G401 (cell line): Measurements from ENCODE around the gene EXOSC10. TPM values are rescaled to one million over a fixed set of nuclear protein-coding genes. Genes with fewer than 3 reads are reported as not detected.
A peak's percentile ranks its signal among the peaks of the same experiment; 100 is the strongest.
"Not testable (repeated sequence)": the region's sequence is repeated elsewhere in the genome, so short reads cannot be mapped to it uniquely, and the experiment has no call there.

ENCODE experiments used
- DNase-seq: peaks from one replicate; pipeline ENCODE4 v3.0.0-alpha.2; 2015; ENCODE audit warnings: low spot score
- in situ Hi-C: cut with HindIII; loops from 2 replicates; pipeline ENCODE4 v1.10.0; 2016; ENCODE audit warnings: low sequenced_read_pairs, mixed read lengths
- total RNA-seq: library from RNA; depleted of rRNA; stranded (reverse); fragments of >200 nt; shearing (Covaris generic); gene quantifications from 2 replicates; pipeline ENCODE4 v1.2.3, GENCODE V29; 2014

The EXOSC10 gene
- total RNA-seq, 1 experiment from 2014 or later: 61.7 TPM

GRCh38 chr1:11065796-11066195 is 33.9 kb downstream of the EXOSC10 start:
- no peak for DNase-seq
- in situ Hi-C loops: no loop called here

GRCh38 chr1:11064942-11065341 is 34.7 kb downstream of the EXOSC10 start:
- no peak for DNase-seq
- in situ Hi-C loops: no loop called here

- in situ Hi-C loops, DNase-seq: not testable (repeated sequence)
Observed at GRCh38 chr1:11063937-11064537, 35.6 kb downstream of the EXOSC10 start.

GRCh38 chr1:11062965-11063401 is 36.7 kb downstream of the EXOSC10 start:
- in situ Hi-C loops: no loop called here
- no peak for DNase-seq

GRCh38 chr1:11061652-11062365 is 37.9 kb downstream of the EXOSC10 start:
- DNase-seq: no peak
- in situ Hi-C loops: no loop called here

GRCh38 chr1:11059968-11060830 is 39.5 kb downstream of the EXOSC10 start, which contains the start of gene SRM:
TSS of gene SRM (minus strand) at chr1:11060018. CDS start at chr1:11059943, 75 bp downstream.
- DNase-seq: peak; percentile 88
- in situ Hi-C loops: no loop called here

- in situ Hi-C loops: no loop called here
- DNase-seq: no peak
Observed at GRCh38 chr1:11059155-11059967, 40.3 kb downstream of the EXOSC10 start.

- in situ Hi-C loops: no loop called here
- no peak for DNase-seq
Observed at GRCh38 chr1:11058595-11059154, 41.0 kb downstream of the EXOSC10 start.

GRCh38 chr1:11058026-11058425 is 41.6 kb downstream of the EXOSC10 start:
- in situ Hi-C loops: no loop called here
- no peak for DNase-seq

- in situ Hi-C loops: no loop called here
- DNase-seq: no peak
Observed at GRCh38 chr1:11057477-11057876, 42.2 kb downstream of the EXOSC10 start.

- in situ Hi-C loops: no loop called here
- DNase-seq: no peak
Observed at GRCh38 chr1:11056504-11056903, 43.2 kb downstream of the EXOSC10 start.

- no peak for DNase-seq
Observed at GRCh38 chr1:11055676-11056075, 44.0 kb downstream of the EXOSC10 start.

GRCh38 chr1:11054666-11055065 is 45.0 kb downstream of the EXOSC10 start:
- in situ Hi-C loops: no loop called here
- DNase-seq: no peak

More at GRCh38 chr1:11055676-11056075, 44.0 kb downstream of the EXOSC10 start:
- in situ Hi-C loops: no loop called here

- in situ Hi-C loops: no loop called here
Observed at GRCh38 chr1:11054181-11054580, 45.5 kb downstream of the EXOSC10 start.

GRCh38 chr1:11053758-11054137 is 45.9 kb downstream of the EXOSC10 start:
- in situ Hi-C loops: no loop called here
- no peak for DNase-seq

More at GRCh38 chr1:11054181-11054580, 45.5 kb downstream of the EXOSC10 start:
- DNase-seq: no peak

GRCh38 chr1:11052839-11053757 is 46.6 kb downstream of the EXOSC10 start:
- in situ Hi-C loops: no loop called here
- no peak for DNase-seq

GRCh38 chr1:11051781-11052511 is 47.7 kb downstream of the EXOSC10 start:
- in situ Hi-C loops: no loop called here
- no peak for DNase-seq
